GM23338 (cell line): ENCODE data around the gene MYL6. TPM values are rescaled to one million over a fixed set of nuclear protein-coding genes. Genes with fewer than 3 reads are reported as not detected.
A peak's percentile ranks its signal among the peaks of the same experiment; 100 is the strongest.

Source experiments
- ATAC-seq: fragments of 200-7000 bp; cut with Tn5 transposase; 3 replicates; pipeline ENCODE4 v1.9.1; 2020
- DNase-seq: peaks from one replicate; pipeline ENCODE4 v3.0.0-alpha.2; 2015; ENCODE audit warnings: low spot score
- H2AFZ ChIP-seq: fragments of 200-600 bp; sonication (generic); 2 replicates; pipeline ENCODE4 v1.8.0; 2016; ENCODE audit warnings: antibody characterized with exemption, mild to moderate bottlenecking, moderate library complexity
- H3F3A ChIP-seq: fragments of 200-600 bp; sonication (generic); replicated peaks from 2 replicates; pipeline ENCODE4 v1.8.0; 2017; ENCODE audit warnings: antibody characterized with exemption, mixed run types, low read depth
- H3K27ac ChIP-seq: fragments of 200-600 bp; sonication (generic); 2 replicates; pipeline ENCODE4 v1.6.1; 2016; ENCODE audit warnings: low read depth
- H3K27me3 ChIP-seq: fragments of 200-600 bp; sonication (generic); 2 replicates; pipeline ENCODE4 v1.8.0; 2016; ENCODE audit warnings: mild to moderate bottlenecking, mixed run types, moderate library complexity; ENCODE audit not compliant: insufficient read depth
- H3K36me3 ChIP-seq: fragments of 200-600 bp; sonication (generic); 2 replicates; pipeline ENCODE4 v1.8.0; 2016; ENCODE audit warnings: mild to moderate bottlenecking; ENCODE audit not compliant: insufficient read depth
- H3K4me1 ChIP-seq: fragments of 200-600 bp; sonication (generic); 2 replicates; pipeline ENCODE4 v1.8.0; 2016; ENCODE audit warnings: mild to moderate bottlenecking, moderate library complexity; ENCODE audit not compliant: insufficient read depth
- H3K4me2 ChIP-seq: fragments of 200-600 bp; sonication (generic); 2 replicates; pipeline ENCODE4 v1.7.1; 2017; ENCODE audit warnings: mixed run types
- H3K4me3 ChIP-seq: fragments of 200-600 bp; sonication (generic); 2 replicates; pipeline ENCODE4 v1.6.1; 2016; ENCODE audit warnings: mixed run types
- H3K79me2 ChIP-seq: fragments of 200-600 bp; sonication (generic); replicated peaks from 2 replicates; pipeline ENCODE4 v1.8.0; 2017; ENCODE audit warnings: mild to moderate bottlenecking; ENCODE audit not compliant: insufficient read depth
- H3K9me2 ChIP-seq: fragments of 200-600 bp; sonication (generic); 2 replicates; pipeline ENCODE4 v1.8.0; 2017; ENCODE audit not compliant: insufficient read depth
- H4K20me1 ChIP-seq: fragments of 200-600 bp; sonication (generic); replicated peaks from 2 replicates; pipeline ENCODE4 v1.8.0; 2017; ENCODE audit warnings: mild to moderate bottlenecking; ENCODE audit not compliant: insufficient read depth
- H3K27ac Mint-ChIP-seq: 2 replicates; pipeline ENCODE4 v1.8.0; 2020; ENCODE audit warnings: inconsistent platforms, mild to moderate bottlenecking, moderate library complexity, mixed read lengths
- H3K27me3 Mint-ChIP-seq: 3 replicates; pipeline ENCODE4 v1.8.0; 2022; ENCODE audit warnings: low read depth, mild to moderate bottlenecking, moderate library complexity, mixed read lengths, inconsistent platforms; ENCODE audit not compliant: insufficient read depth, poor library complexity
- H3K36me3 Mint-ChIP-seq: 3 replicates; pipeline ENCODE4 v1.8.0; 2021; ENCODE audit warnings: low read depth, mild to moderate bottlenecking, inconsistent platforms, moderate library complexity, mixed read lengths
- H3K4me1 Mint-ChIP-seq: 3 replicates; pipeline ENCODE4 v1.8.0; 2020; ENCODE audit warnings: mild to moderate bottlenecking, inconsistent platforms, mixed read lengths
- H3K4me3 Mint-ChIP-seq: 3 replicates; pipeline ENCODE4 v1.8.0; 2021; ENCODE audit warnings: moderate library complexity, mild to moderate bottlenecking, inconsistent platforms, mixed read lengths
- H3K9me3 Mint-ChIP-seq: 3 replicates; pipeline ENCODE4 v1.8.0; 2020; ENCODE audit warnings: moderate library complexity, mild to moderate bottlenecking, inconsistent platforms, mixed read lengths
- CREB1 ChIP-seq: fragments of 250-450 bp; sonication (Bioruptor Pico); IDR thresholded peaks from 2 replicates; pipeline ENCODE4 v1.5.0; 2020; ENCODE audit warnings: low read depth, mild to moderate bottlenecking, moderate library complexity
- ETS1 ChIP-seq: IDR thresholded peaks from 2 replicates; pipeline ENCODE4 v1.6.1; 2016; ENCODE audit warnings: antibody characterized with exemption
- EZH2 ChIP-seq: fragments of 200-600 bp; sonication (generic); IDR thresholded peaks from one replicate; pipeline ENCODE4 v1.8.0; 2017; ENCODE audit warnings: antibody characterized with exemption, mild to moderate bottlenecking, low read depth; ENCODE audit not compliant: unreplicated experiment
- EZH2phosphoT487 ChIP-seq: fragments of 200-600 bp; sonication (generic); IDR thresholded peaks from one replicate; pipeline ENCODE4 v1.8.1; 2018; ENCODE audit warnings: antibody characterized with exemption; ENCODE audit not compliant: unreplicated experiment
- JUNB ChIP-seq: IDR thresholded peaks from one replicate; pipeline ENCODE4 v1.6.1; 2016; ENCODE audit warnings: antibody characterized with exemption; ENCODE audit not compliant: unreplicated experiment
- NANOG ChIP-seq: IDR thresholded peaks from 2 replicates; pipeline ENCODE4 v1.6.1; 2016; ENCODE audit warnings: antibody characterized with exemption, borderline replicate concordance
- POLR2AphosphoS5 ChIP-seq: IDR thresholded peaks from 2 replicates; pipeline ENCODE4 v1.6.1; 2016; ENCODE audit warnings: antibody characterized with exemption, low read depth
- STAT1 ChIP-seq: IDR thresholded peaks from one replicate; pipeline ENCODE4 v1.6.1; 2016; ENCODE audit warnings: antibody characterized with exemption; ENCODE audit not compliant: unreplicated experiment
- ZNF114 ChIP-seq: fragments of 250-450 bp; sonication (Bioruptor Pico); IDR thresholded peaks from 2 replicates; pipeline ENCODE4 v1.5.0; 2020; ENCODE audit warnings: mild to moderate bottlenecking, moderate library complexity
- ZNF331 ChIP-seq: fragments of 250-450 bp; sonication (Bioruptor Pico); IDR thresholded peaks from 2 replicates; pipeline ENCODE4 v1.5.0; 2020; ENCODE audit warnings: low read depth, mild to moderate bottlenecking, moderate library complexity
- ZNF462 ChIP-seq: fragments of 250-450 bp; sonication (Bioruptor Pico); IDR thresholded peaks from 2 replicates; pipeline ENCODE4 v1.5.0; 2020; ENCODE audit warnings: mild to moderate bottlenecking, moderate library complexity
- polyA plus RNA-seq: library from polyadenylated mRNA; unstranded; fragments of >200 nt; fragmentation: Nextera tagmentation; extraction: Ambion mirVana; gene quantifications from 2 replicates; pipeline ENCODE4 v1.2.1, GENCODE V29; 2016
- total RNA-seq: library from RNA; depleted of rRNA; stranded (reverse); fragments of >200 nt; shearing (Covaris generic); gene quantifications from 2 replicates; pipeline ENCODE4 v1.2.3, GENCODE V29; 2014
- TF ChIP-seq, protein P1 (sequence below), 2 experiments: fragments of 200-600 bp in 1 of 2; sonication (generic) in 1 of 2; conservative IDR thresholded peaks; 2 replicates each; pipeline versions ENCODE4 v1.5.1 to v1.6.1; 2016 to 2017; ENCODE audit warnings: antibody characterized with exemption in 2 of 2, low read depth in 2 of 2, mild to moderate bottlenecking in 2 of 2, moderate library complexity in 1 of 2
- TF ChIP-seq, protein P2 (sequence below): IDR thresholded peaks from one replicate; pipeline ENCODE4 v1.6.1; 2018; ENCODE audit warnings: antibody characterized with exemption; ENCODE audit not compliant: unreplicated experiment

Gene MYL6
- total and polyA plus RNA-seq, 2 experiments from 2014 or later: 1,092 to 1,545 TPM

DNA sequence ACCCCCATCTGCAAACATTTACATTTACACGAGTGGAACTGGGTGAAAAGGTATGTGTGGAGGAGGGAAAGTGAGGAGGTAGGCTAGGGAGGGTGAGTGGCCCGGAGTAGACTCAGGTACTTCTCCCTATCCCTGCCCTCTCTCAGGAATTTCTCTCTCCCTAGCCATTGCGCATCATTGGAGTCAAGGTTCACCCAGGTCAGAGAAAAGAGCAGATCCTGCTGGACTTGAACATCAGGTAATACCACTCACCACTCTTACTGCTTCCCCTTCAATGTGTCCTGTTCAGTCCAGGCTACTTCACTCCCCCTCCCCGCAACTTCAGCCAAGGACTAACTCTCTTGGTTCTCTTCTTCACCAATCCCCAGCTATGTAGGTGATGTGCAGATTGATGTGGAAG lies 27.3 kb upstream of the MYL6 start:
- ATAC-seq: no peak
- peaks cover 3% of the 10 kb centered on the region for H3K27me3 Mint-ChIP-seq
- no peaks in the 10 kb centered on the region for H3K27me3 ChIP-seq
- H3K9me3 Mint-ChIP-seq: no peaks in the 10 kb centered on the region
- no peak for DNase-seq
- peaks cover 55% of the 10 kb centered on the region for H3K36me3 Mint-ChIP-seq
- peaks cover 17% of the 10 kb centered on the region for H3K4me1 ChIP-seq
- H3K4me3 ChIP-seq: no peak overlapping the region
- peaks cover 21% of the 10 kb centered on the region for H3K79me2 ChIP-seq
- peak overlapping the region; percentile 4; the same call in 2 of the 3 replicates for H3K4me3 Mint-ChIP-seq
- no peak overlapping the region for H2AFZ ChIP-seq
- peaks cover 30% of the 10 kb centered on the region for H3K36me3 ChIP-seq
- H3K27ac Mint-ChIP-seq: no peak overlapping the region
- H4K20me1 ChIP-seq: peaks cover 13% of the 10 kb centered on the region; the same call in 1 of the 2 replicates
- H3K4me2 ChIP-seq: no peak overlapping the region
- H3K4me1 Mint-ChIP-seq: peaks cover 30% of the 10 kb centered on the region
- H3K9me2 ChIP-seq: no peaks in the 10 kb centered on the region
- no peak for TF ChIP-seq ZNF114
- TF ChIP-seq, protein P1, sequence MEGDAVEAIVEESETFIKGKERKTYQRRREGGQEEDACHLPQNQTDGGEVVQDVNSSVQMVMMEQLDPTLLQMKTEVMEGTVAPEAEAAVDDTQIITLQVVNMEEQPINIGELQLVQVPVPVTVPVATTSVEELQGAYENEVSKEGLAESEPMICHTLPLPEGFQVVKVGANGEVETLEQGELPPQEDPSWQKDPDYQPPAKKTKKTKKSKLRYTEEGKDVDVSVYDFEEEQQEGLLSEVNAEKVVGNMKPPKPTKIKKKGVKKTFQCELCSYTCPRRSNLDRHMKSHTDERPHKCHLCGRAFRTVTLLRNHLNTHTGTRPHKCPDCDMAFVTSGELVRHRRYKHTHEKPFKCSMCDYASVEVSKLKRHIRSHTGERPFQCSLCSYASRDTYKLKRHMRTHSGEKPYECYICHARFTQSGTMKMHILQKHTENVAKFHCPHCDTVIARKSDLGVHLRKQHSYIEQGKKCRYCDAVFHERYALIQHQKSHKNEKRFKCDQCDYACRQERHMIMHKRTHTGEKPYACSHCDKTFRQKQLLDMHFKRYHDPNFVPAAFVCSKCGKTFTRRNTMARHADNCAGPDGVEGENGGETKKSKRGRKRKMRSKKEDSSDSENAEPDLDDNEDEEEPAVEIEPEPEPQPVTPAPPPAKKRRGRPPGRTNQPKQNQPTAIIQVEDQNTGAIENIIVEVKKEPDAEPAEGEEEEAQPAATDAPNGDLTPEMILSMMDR (conservative IDR thresholded peaks at IDR 0.05; ENCODE audit: low read depth in 2 of 2): no peak
- TF ChIP-seq CREB1: no peak
- no peak for TF ChIP-seq JUNB
- no peak for TF ChIP-seq POLR2AphosphoS5
- no peak for TF ChIP-seq EZH2phosphoT487
- TF ChIP-seq, protein P2, sequence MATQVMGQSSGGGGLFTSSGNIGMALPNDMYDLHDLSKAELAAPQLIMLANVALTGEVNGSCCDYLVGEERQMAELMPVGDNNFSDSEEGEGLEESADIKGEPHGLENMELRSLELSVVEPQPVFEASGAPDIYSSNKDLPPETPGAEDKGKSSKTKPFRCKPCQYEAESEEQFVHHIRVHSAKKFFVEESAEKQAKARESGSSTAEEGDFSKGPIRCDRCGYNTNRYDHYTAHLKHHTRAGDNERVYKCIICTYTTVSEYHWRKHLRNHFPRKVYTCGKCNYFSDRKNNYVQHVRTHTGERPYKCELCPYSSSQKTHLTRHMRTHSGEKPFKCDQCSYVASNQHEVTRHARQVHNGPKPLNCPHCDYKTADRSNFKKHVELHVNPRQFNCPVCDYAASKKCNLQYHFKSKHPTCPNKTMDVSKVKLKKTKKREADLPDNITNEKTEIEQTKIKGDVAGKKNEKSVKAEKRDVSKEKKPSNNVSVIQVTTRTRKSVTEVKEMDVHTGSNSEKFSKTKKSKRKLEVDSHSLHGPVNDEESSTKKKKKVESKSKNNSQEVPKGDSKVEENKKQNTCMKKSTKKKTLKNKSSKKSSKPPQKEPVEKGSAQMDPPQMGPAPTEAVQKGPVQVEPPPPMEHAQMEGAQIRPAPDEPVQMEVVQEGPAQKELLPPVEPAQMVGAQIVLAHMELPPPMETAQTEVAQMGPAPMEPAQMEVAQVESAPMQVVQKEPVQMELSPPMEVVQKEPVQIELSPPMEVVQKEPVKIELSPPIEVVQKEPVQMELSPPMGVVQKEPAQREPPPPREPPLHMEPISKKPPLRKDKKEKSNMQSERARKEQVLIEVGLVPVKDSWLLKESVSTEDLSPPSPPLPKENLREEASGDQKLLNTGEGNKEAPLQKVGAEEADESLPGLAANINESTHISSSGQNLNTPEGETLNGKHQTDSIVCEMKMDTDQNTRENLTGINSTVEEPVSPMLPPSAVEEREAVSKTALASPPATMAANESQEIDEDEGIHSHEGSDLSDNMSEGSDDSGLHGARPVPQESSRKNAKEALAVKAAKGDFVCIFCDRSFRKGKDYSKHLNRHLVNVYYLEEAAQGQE: no peak
- no peak for TF ChIP-seq STAT1
- TF ChIP-seq ZNF331 (CRISPR knock-in tag): no peak
- no peak for TF ChIP-seq ETS1
- TF ChIP-seq EZH2: no peak
- no peak for TF ChIP-seq NANOG
- TF ChIP-seq ZNF462: no peak
- H3K27ac ChIP-seq: no peak overlapping the region
- H3F3A ChIP-seq: no peaks in the 10 kb centered on the region; the same call in 1 of the 2 replicates
